HepG2 (cell line): ENCODE data around the gene TPST2. TPM values are rescaled to one million over a fixed set of nuclear protein-coding genes. Genes with fewer than 3 reads are reported as not detected.

Experiments
- ATAC-seq: fragments of 200-7000 bp; cut with Tn5 transposase; 3 replicates; pipeline ENCODE4 v1.9.1; 2020; ENCODE audit warnings: mild to moderate bottlenecking, moderate library complexity
- BruUV-seq: library from RNA; stranded (reverse); fragments of 400-500 nt; replicated peaks from 2 replicates; lab custom pipeline; 2021; lab: Mats Ljungman, UMichigan
- CTCF ChIA-PET: fragments of 300-600 bp; formaldehyde crosslinking; extraction: SDS; loops from one replicate; lab custom pipeline; 2021; ENCODE audit warnings: low total read pairs, inconsistent platforms, low intra/inter-chr PET ratio; lab: Yijun Ruan, JAX
- POLR2A ChIA-PET: fragments of 350-600 bp; sonication (Branson Sonifier 250); formaldehyde crosslinking; loops from one replicate; lab custom pipeline; 2020; ENCODE audit warnings: antibody characterized with exemption, inconsistent platforms; lab: Yijun Ruan, JAX
- DNase-seq: peaks from one replicate; pipeline ENCODE4 v3.0.0-alpha.2; 2015; ENCODE audit warnings: low spot score
- FAIRE-seq: peaks from 3 replicates; lab custom pipeline; 2011; peaks lifted over from hg19 to GRCh38; lab: Jason Lieb, UNC
- H2AFZ ChIP-seq: one replicate; pipeline ENCODE4 v1.6.1; 2011; ENCODE audit warnings: low read length, inconsistent platforms
- H3K27ac ChIP-seq: fragments of 300-600 bp; 3 replicates; pipeline ENCODE4 v1.8.0; 2011; ENCODE audit warnings: mixed run types, mild to moderate bottlenecking, mixed read lengths, low read length, inconsistent platforms; ENCODE audit not compliant: insufficient read depth; ENCODE audit errors: extremely low read length
- H3K27me3 ChIP-seq, 2 experiments: fragments of 200-600 bp in 1 of 2; 2 replicates in 1 of 2; 3 replicates in 1 of 2; pipeline versions ENCODE4 v1.6.0 to v1.8.0; 2011; ENCODE audit warnings: low read length in 2 of 2, mild to moderate bottlenecking in 2 of 2, moderate library complexity in 2 of 2, inconsistent platforms in 1 of 2; ENCODE audit not compliant: insufficient read depth in 2 of 2, control insufficient read depth in 1 of 2
- H3K36me3 ChIP-seq, 2 experiments: fragments of 200-600 bp in 1 of 2; replicated peaks in 1 of 2; 2 replicates in 1 of 2; 3 replicates in 1 of 2; pipeline versions ENCODE4 v1.5.1 to v1.8.0; 2011; ENCODE audit warnings: low read length in 2 of 2, inconsistent platforms in 1 of 2; ENCODE audit not compliant: insufficient read depth in 2 of 2, control insufficient read depth in 1 of 2
- H3K4me1 ChIP-seq: 2 replicates; pipeline ENCODE4 v1.5.1; 2012; ENCODE audit warnings: low read length, inconsistent platforms; ENCODE audit not compliant: insufficient read depth
- H3K4me2 ChIP-seq: 2 replicates; pipeline ENCODE4 v1.6.0; 2011; ENCODE audit warnings: low read depth, low read length, inconsistent platforms
- H3K4me3 ChIP-seq, 3 experiments: fragments of 200-600 bp in 1 of 3; sonication (generic), shearing (Covaris generic) in 1 of 3; replicated peaks in 1 of 3; 2 replicates each; pipeline ENCODE4 v1.5.1; 2011 to 2016; ENCODE audit warnings: low read length in 3 of 3, inconsistent platforms in 2 of 3, low read depth in 2 of 3, mild to moderate bottlenecking in 2 of 3, control low read depth in 1 of 3, mixed read lengths in 1 of 3; ENCODE audit not compliant: insufficient read depth in 1 of 3
- H3K79me2 ChIP-seq: one replicate; pipeline ENCODE4 v1.6.1; 2011; ENCODE audit warnings: low read length, inconsistent platforms; ENCODE audit not compliant: insufficient read depth
- H3K9ac ChIP-seq: 2 replicates; pipeline ENCODE4 v1.6.0; 2011; ENCODE audit warnings: mild to moderate bottlenecking, low read depth, low read length, inconsistent platforms; ENCODE audit not compliant: insufficient read depth
- H3K9me3 ChIP-seq: 2 replicates; pipeline ENCODE4 v1.5.1; 2012; ENCODE audit warnings: mild to moderate bottlenecking, low read length
- H4K20me1 ChIP-seq: 2 replicates; pipeline ENCODE4 v1.6.0; 2011; ENCODE audit warnings: inconsistent platforms, mild to moderate bottlenecking, low read length, moderate library complexity; ENCODE audit not compliant: insufficient read depth
- BRF2 ChIP-seq: sonication (generic); formaldehyde crosslinking; IDR thresholded peaks from 2 replicates; pipeline ENCODE4 v1.8.1; 2022; ENCODE audit warnings: mild to moderate bottlenecking, missing genetic modification reagents
- PHF8 ChIP-seq: sonication (generic); formaldehyde crosslinking; IDR thresholded peaks from 2 replicates; pipeline ENCODE4 v1.5.0; 2020; ENCODE audit warnings: missing genetic modification reagents
- TEF ChIP-seq: sonication (generic); formaldehyde crosslinking; IDR thresholded peaks from 2 replicates; pipeline ENCODE4 v1.5.0; 2020; ENCODE audit warnings: missing genetic modification reagents
- UBTF ChIP-seq: sonication (generic); formaldehyde crosslinking; IDR thresholded peaks from 2 replicates; pipeline ENCODE4 v1.4.0; 2020; ENCODE audit warnings: mild to moderate bottlenecking, missing genetic modification reagents
- ZNF614 ChIP-seq: IDR thresholded peaks from 2 replicates; pipeline ENCODE4 v1.6.1; 2018; ENCODE audit warnings: missing biosample characterization, missing genetic modification reagents, inconsistent platforms, borderline replicate concordance
- ZNF629 ChIP-seq: sonication (generic); formaldehyde crosslinking; conservative IDR thresholded peaks from 2 replicates; pipeline ENCODE4 v1.5.0; 2020; ENCODE audit warnings: missing genetic modification reagents
- ZNF792 ChIP-seq: IDR thresholded peaks from 2 replicates; pipeline ENCODE4 v1.6.1; 2016
- WGBS: methylation state at CpG from one replicate; pipeline ENCODE4 v1.1.6; 2017; ENCODE audit warnings: low lambda C conversion rate; 5-methylcytosine and 5-hydroxymethylcytosine counted together
- in situ Hi-C: cut with HindIII; loops from 2 replicates; pipeline ENCODE4 v1.10.0; 2017; ENCODE audit warnings: low pct_unique_long_range_greater_than_20kb; ENCODE audit not compliant: extremely low pct_ligation_motif_present
- intact Hi-C: fragments of 100-400 bp; cut with micrococcal nuclease; formaldehyde crosslinking; loops from one replicate; pipeline ENCODE4 v1.10.0; 2022; ENCODE audit not compliant: unreplicated experiment
- polyA plus RNA-seq, 8 experiments: library from polyadenylated mRNA; depleted of rRNA in 3 of 8; stranded (reverse) in 7 of 8; unstranded in 1 of 8; fragments of >200 nt; fragmentation: Illumina TruSeq in 4 of 8; extraction: Trizol in 4 of 8; gene quantifications; 2 replicates each; pipeline versions ENCODE4 v1.2.1 to v1.2.3, GENCODE V29; 2011 to 2016; ENCODE audit warnings: low read depth in 4 of 8, missing spikeins in 1 of 8, mixed read lengths in 1 of 8; ENCODE audit not compliant: insufficient read depth in 1 of 8
- total RNA-seq, 5 experiments: library from RNA; depleted of rRNA; stranded (reverse); fragments of >200 nt; fragmentation: Illumina TruSeq; extraction: Trizol; gene quantifications; 2 replicates each; pipeline ENCODE4 v1.2.3, GENCODE V29; 2016; ENCODE audit warnings: low read depth in 1 of 5

The TPST2 gene
- total and polyA plus RNA-seq, 2 of the 13 experiments (the other 11 are each of a cell fraction or from before 2014, with no cell fraction given) = 15.2 to 23.8 TPM

GRCh38 chr22:26522012-26522411 is 67.9 kb downstream of the TPST2 start:
- Histone ChIP-seq H3K9me3 (no peaks in the 10 kb centered on the region), H3K36me3 (no peaks in the 10 kb centered on the region), H3K4me1 (peaks cover 15% of the 10 kb centered on the region), H3K9ac (no peak overlapping the region), H3K4me2 (no peak overlapping the region), H3K79me2 (no peaks in the 10 kb centered on the region), H3K4me3 (no peak overlapping the region), H3K27me3 (no peaks in the 10 kb centered on the region), H3K27ac (no peak overlapping the region), H4K20me1 (no peaks in the 10 kb centered on the region), H2AFZ (no peak overlapping the region)
- no TSS peak for BruUV-seq
- ChIA-PET CTCF (no interaction called here), POLR2A (no interaction called here)
- TF ChIP-seq UBTF (CRISPR knock-in tag) (no peak), BRF2 (no peak), ZNF629 (peak; percentile 72), ZNF614 (CRISPR knock-in tag) (no peak), TEF (CRISPR knock-in tag) (no peak), PHF8 (CRISPR knock-in tag) (no peak), ZNF792 (no peak)
- intact Hi-C loops = no loop called here
- WGBS = 100% methylated on average over 2 of the region's 2 CpGs
- no peak for ATAC-seq
- in situ Hi-C loops = no loop called here
- no peak for DNase-seq
- no peak for FAIRE-seq
